Neutrophil (primary cell): Measurements from ENCODE around the gene ACBD5.
"Not testable (repeated sequence)": the region's sequence is repeated elsewhere in the genome, so short reads cannot be mapped to it uniquely, and the experiment has no call there.

Experiments
- H3K27ac ChIP-seq: fragments of 200-600 bp; sonication (generic); 2 replicates; pipeline ENCODE4 v1.5.1; 2016; ENCODE audit warnings: mild to moderate bottlenecking, moderate library complexity
- H3K27me3 ChIP-seq: fragments of 200-600 bp; sonication (generic); 2 replicates; pipeline ENCODE4 v1.6.0; 2016; ENCODE audit warnings: mild to moderate bottlenecking
- H3K36me3 ChIP-seq: fragments of 200-600 bp; sonication (generic); 2 replicates; pipeline ENCODE4 v1.5.1; 2017
- H3K4me1 ChIP-seq, 2 experiments: fragments of 200-600 bp in 1 of 2; sonication (generic) in 1 of 2; 1 replicate in 1 of 2; 2 replicates in 1 of 2; pipeline versions ENCODE4 v1.5.1 to v1.6.1; 2013 to 2016; ENCODE audit warnings: low read depth in 1 of 2, low read length in 1 of 2, mild to moderate bottlenecking in 1 of 2, moderate library complexity in 1 of 2; ENCODE audit not compliant: control insufficient read depth in 1 of 2, insufficient read depth in 1 of 2
- H3K4me3 ChIP-seq, 2 experiments: fragments of 200-600 bp in 1 of 2; sonication (generic) in 1 of 2; 1 replicate in 1 of 2; 2 replicates in 1 of 2; pipeline ENCODE4 v1.5.1; 2013 to 2016; ENCODE audit warnings: low read depth in 1 of 2, low read length in 1 of 2, mild to moderate bottlenecking in 1 of 2, moderate library complexity in 1 of 2
- H3K9me3 ChIP-seq: fragments of 200-600 bp; sonication (generic); 2 replicates; pipeline ENCODE4 v1.5.1; 2016
- TF ChIP-seq, protein P1 (sequence below): fragments of 200-600 bp; sonication (generic); IDR thresholded peaks from 2 replicates; pipeline ENCODE4 v1.5.1; 2016; ENCODE audit warnings: antibody characterized with exemption

The ACBD5 gene

GRCh38 chr10:27242951-27243551 lies 2.5 kb upstream of the ACBD5 start:
- Histone ChIP-seq H3K9me3 (no peaks in the 10 kb centered on the region), H3K27me3 (no peaks in the 10 kb centered on the region), H3K36me3 (no peaks in the 10 kb centered on the region), H3K4me3 (peak overlapping the region; percentile 90 to 91), H3K4me1 (peaks cover 29 to 39% of the 10 kb centered on the region in 2 experiments), H3K27ac (peak overlapping the region; percentile 98)
- TF ChIP-seq, protein P1, sequence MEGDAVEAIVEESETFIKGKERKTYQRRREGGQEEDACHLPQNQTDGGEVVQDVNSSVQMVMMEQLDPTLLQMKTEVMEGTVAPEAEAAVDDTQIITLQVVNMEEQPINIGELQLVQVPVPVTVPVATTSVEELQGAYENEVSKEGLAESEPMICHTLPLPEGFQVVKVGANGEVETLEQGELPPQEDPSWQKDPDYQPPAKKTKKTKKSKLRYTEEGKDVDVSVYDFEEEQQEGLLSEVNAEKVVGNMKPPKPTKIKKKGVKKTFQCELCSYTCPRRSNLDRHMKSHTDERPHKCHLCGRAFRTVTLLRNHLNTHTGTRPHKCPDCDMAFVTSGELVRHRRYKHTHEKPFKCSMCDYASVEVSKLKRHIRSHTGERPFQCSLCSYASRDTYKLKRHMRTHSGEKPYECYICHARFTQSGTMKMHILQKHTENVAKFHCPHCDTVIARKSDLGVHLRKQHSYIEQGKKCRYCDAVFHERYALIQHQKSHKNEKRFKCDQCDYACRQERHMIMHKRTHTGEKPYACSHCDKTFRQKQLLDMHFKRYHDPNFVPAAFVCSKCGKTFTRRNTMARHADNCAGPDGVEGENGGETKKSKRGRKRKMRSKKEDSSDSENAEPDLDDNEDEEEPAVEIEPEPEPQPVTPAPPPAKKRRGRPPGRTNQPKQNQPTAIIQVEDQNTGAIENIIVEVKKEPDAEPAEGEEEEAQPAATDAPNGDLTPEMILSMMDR, result peak; percentile 7

DNA sequence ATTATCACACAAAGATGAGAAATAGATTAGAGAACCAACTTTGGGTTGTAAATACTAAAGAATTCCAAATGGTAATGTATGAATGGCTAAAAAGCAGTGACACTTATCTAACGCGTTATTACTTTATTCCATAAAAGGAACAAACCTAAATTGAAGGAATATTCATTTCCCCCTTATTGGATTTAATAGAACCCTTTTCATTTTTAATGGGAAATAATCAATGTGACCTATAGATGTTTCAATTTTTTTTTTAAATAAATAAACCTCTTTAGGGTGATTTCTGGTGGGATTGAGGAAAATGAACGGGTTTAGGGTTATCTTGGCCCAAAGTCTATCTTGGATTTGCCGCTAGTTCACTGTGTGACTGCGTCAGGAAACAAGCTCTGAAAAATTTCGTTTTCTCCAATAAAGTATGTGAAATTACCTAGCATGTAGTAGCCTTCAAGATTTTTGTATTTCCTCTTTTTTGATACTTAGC lies 1.9 kb upstream of the ACBD5 start:
- H3K4me3 ChIP-seq, result peak overlapping the region; percentile 90 to 91
- H3K4me1 ChIP-seq, result peaks cover 29 to 39% of the 10 kb centered on the region in 2 experiments
- peak overlapping the region; percentile 98 for H3K27ac ChIP-seq
- H3K36me3 ChIP-seq, result no peaks in the 10 kb centered on the region
- TF ChIP-seq, protein P1, result no peak
- no peaks in the 10 kb centered on the region for H3K9me3 ChIP-seq
- H3K27me3 ChIP-seq, result no peaks in the 10 kb centered on the region

- H3K27me3 ChIP-seq, result no peaks in the 10 kb centered on the region
- H3K4me1 ChIP-seq, result peaks cover 29 to 39% of the 10 kb centered on the region in 2 experiments
- TF ChIP-seq, protein P1, result peak; percentile 81
- H3K36me3 ChIP-seq, result no peaks in the 10 kb centered on the region
- no peaks in the 10 kb centered on the region for H3K9me3 ChIP-seq
- peak overlapping the region; percentile 90 to 91 for H3K4me3 ChIP-seq
- peak overlapping the region; percentile 98 for H3K27ac ChIP-seq
These were observed 1.3 kb upstream of the ACBD5 start for GRCh38 chr10:27241652-27242472.

DNA sequence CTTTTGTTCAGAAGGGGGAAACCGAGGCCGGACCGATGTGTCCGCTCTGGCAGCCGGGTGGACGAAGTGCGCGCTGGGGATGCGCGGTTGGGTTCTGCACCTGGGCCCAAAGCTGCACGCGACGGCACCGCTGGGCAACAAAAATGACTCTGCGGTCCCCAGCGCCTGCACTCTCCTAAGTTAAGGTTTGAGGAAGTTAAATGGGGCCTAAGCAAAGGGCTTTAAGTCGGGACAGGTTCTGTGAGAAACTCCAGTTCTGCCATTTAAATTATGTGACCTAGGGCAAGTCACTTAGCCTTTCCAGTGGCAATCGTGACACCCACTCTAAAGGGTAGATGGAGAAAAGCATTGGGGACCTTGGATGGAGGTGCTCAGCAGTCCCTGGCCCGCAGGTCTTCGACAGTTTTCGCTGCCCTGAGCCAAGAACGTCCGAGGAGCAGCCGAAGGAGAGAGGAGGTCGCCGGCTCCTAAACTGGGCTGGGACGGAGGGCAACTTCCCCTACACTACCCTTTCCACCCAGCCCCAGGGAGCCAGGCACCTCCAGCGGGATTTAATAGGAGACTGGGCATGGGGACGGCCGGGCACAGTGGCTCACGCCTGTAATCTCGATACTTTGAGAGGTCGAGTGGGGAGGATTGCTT lies 534 bp upstream of the ACBD5 start:
- H3K4me1 ChIP-seq, result peaks cover 29 to 39% of the 10 kb centered on the region in 2 experiments
- H3K36me3 ChIP-seq, result no peaks in the 10 kb centered on the region
- H3K4me3 ChIP-seq, result peak overlapping the region; percentile 90 to 91
- peak overlapping the region; percentile 98 for H3K27ac ChIP-seq
- no peaks in the 10 kb centered on the region for H3K9me3 ChIP-seq
- TF ChIP-seq, protein P1, result no peak
- H3K27me3 ChIP-seq, result no peaks in the 10 kb centered on the region

- not testable (repeated sequence) for H3K9me3 ChIP-seq, H3K36me3 ChIP-seq, H3K4me3 ChIP-seq, H3K27me3 ChIP-seq, H3K27ac ChIP-seq
- peaks cover 24 to 29% of the 10 kb centered on the region in 2 experiments for H3K4me1 ChIP-seq
These were observed 3.1 kb downstream of the ACBD5 start for GRCh38 chr10:27237531-27237930.

GRCh38 chr10:27236589-27237128 lies 3.9 kb downstream of the ACBD5 start:
- not testable (repeated sequence) for H3K27ac ChIP-seq, H3K9me3 ChIP-seq, H3K4me3 ChIP-seq, H3K27me3 ChIP-seq
- Histone ChIP-seq H3K36me3 (peaks cover 12% of the 10 kb centered on the region), H3K4me1 (peaks cover 23 to 24% of the 10 kb centered on the region in 2 experiments)
